Panc1 (cell line): ENCODE measurements around the gene PTPRN. TPM values are rescaled to one million over a fixed set of nuclear protein-coding genes. Genes with fewer than 3 reads are reported as not detected.
A peak's percentile ranks its signal among the peaks of the same experiment; 100 is the strongest.

Source experiments
- ATAC-seq: fragments of 200-7000 bp; cut with Tn5 transposase; 2 replicates; pipeline ENCODE4 v1.9.1; 2020; ENCODE audit warnings: mild to moderate bottlenecking, moderate library complexity
- BruUV-seq: library from RNA; stranded (reverse); fragments of 400-500 nt; replicated peaks from 2 replicates; lab custom pipeline; 2021; lab: Mats Ljungman, UMichigan
- CTCF ChIA-PET: fragments of 300-600 bp; sonication (Branson Sonifier 250); formaldehyde crosslinking; loops from one replicate; lab custom pipeline; 2022; ENCODE audit warnings: antibody characterized with exemption; lab: Charles Lee
- POLR2A ChIA-PET: fragments of 300-600 bp; sonication (Branson Sonifier 250); formaldehyde crosslinking; loops from one replicate; lab custom pipeline; 2022; ENCODE audit warnings: antibody characterized with exemption; lab: Charles Lee
- DNase-seq: peaks from one replicate; pipeline ENCODE4 v3.0.0-alpha.2; 2010; ENCODE audit warnings: low read depth, low spot score
- H3K27ac ChIP-seq: 2 replicates; pipeline ENCODE4 v1.5.1; 2011; ENCODE audit warnings: mild to moderate bottlenecking, low read length, inconsistent platforms
- H3K27me3 ChIP-seq: fragments of 200-500 bp; sonication (Bioruptor generic); 2 replicates; pipeline ENCODE4 v1.6.0; 2014; ENCODE audit warnings: low read length, inconsistent platforms; ENCODE audit not compliant: control insufficient read depth, insufficient read depth
- H3K36me3 ChIP-seq: fragments of 200-500 bp; sonication (Bioruptor generic); 2 replicates; pipeline ENCODE4 v1.5.1; 2014; ENCODE audit warnings: inconsistent platforms, mild to moderate bottlenecking, low read length, moderate library complexity; ENCODE audit not compliant: control insufficient read depth, insufficient read depth
- H3K4me1 ChIP-seq: 2 replicates; pipeline ENCODE4 v1.5.1; 2011; ENCODE audit warnings: inconsistent platforms, mild to moderate bottlenecking, low read length, moderate library complexity; ENCODE audit not compliant: control insufficient read depth, insufficient read depth
- H3K4me3 ChIP-seq, 2 experiments: 2 replicates each; pipeline ENCODE4 v1.5.1; 2011 to 2012; ENCODE audit warnings: low read depth in 2 of 2, low read length in 2 of 2, mild to moderate bottlenecking in 2 of 2, inconsistent platforms in 1 of 2, moderate library complexity in 1 of 2
- H3K9me3 ChIP-seq: fragments of 200-500 bp; sonication (Bioruptor generic); 2 replicates; pipeline ENCODE4 v1.5.1; 2014; ENCODE audit warnings: low read depth, mild to moderate bottlenecking, inconsistent platforms, low read length, moderate library complexity; ENCODE audit not compliant: control insufficient read depth, insufficient read depth
- CTCF ChIP-seq: fragments of 450-650 bp; IDR thresholded peaks from 2 replicates; pipeline ENCODE4 v1.5.1; 2017; ENCODE audit warnings: mild to moderate bottlenecking
- REST ChIP-seq, 2 experiments: IDR thresholded peaks; 2 replicates each; pipeline ENCODE4 v1.6.1; 2011 to 2012; ENCODE audit warnings: low read depth in 2 of 2, control low read depth in 1 of 2, low read length in 1 of 2, mild to moderate bottlenecking in 1 of 2, moderate library complexity in 1 of 2; ENCODE audit not compliant: insufficient read depth in 1 of 2
- SIN3A ChIP-seq: IDR thresholded peaks from 2 replicates; pipeline ENCODE4 v1.6.1; 2012; ENCODE audit warnings: low read depth, mild to moderate bottlenecking, low read length, moderate library complexity, borderline replicate concordance; ENCODE audit not compliant: insufficient read depth
- TCF7L2 ChIP-seq: IDR thresholded peaks from 2 replicates; pipeline ENCODE4 v1.6.1; 2011; ENCODE audit warnings: mild to moderate bottlenecking, low read depth, low read length, inconsistent platforms
- in situ Hi-C: cut with HindIII; loops from 2 replicates; pipeline ENCODE4 v1.10.0; 2016; ENCODE audit warnings: low sequenced_read_pairs, low pct_unique_long_range_greater_than_20kb
- intact Hi-C: fragments of 100-400 bp; cut with micrococcal nuclease; formaldehyde crosslinking; loops from one replicate; pipeline ENCODE4 v1.10.0; 2022; ENCODE audit not compliant: unreplicated experiment
- total RNA-seq: library from RNA; stranded (reverse); gene quantifications from one replicate; pipeline ENCODE4 v1.2.1, GENCODE V29; 2021; ENCODE audit not compliant: unreplicated experiment

Gene PTPRN
- total RNA-seq, 1 experiment from 2014 or later: not detected

- Histone ChIP-seq H3K9me3 (no peaks in the 10 kb centered on the region), H3K27me3 (no peaks in the 10 kb centered on the region), H3K4me3 (no peak overlapping the region), H3K36me3 (no peaks in the 10 kb centered on the region), H3K4me1 (peaks cover 33% of the 10 kb centered on the region), H3K27ac (peak overlapping the region; percentile 75)
- peak; percentile 52 for ATAC-seq
- intact Hi-C loops (no loop called here), in situ Hi-C loops (no loop called here)
- peak; percentile 60 for DNase-seq
- POLR2A ChIA-PET: interaction anchor here (0.5 kb wide), 2 partner anchors 17 to 22 kb away, joined by 4 to 5 read pairs; partner anchors contain the start of gene TUBA4B
- BruUV-seq: no TSS peak
- TF ChIP-seq TCF7L2 (0 out of 2 replicates have a peak, but pooled peaks have one; percentile 24), REST (IDR thresholded peaks at IDR 0.05; ENCODE audit: insufficient read depth in 1 of 2, low read depth in 2 of 2, low read length in 1 of 2) (no peak)
- CTCF ChIA-PET: interaction anchor here (1.2 kb wide), 1 partner anchor 27 kb away, joined by 5 read pairs; no protein-coding TSS in a partner anchor
These were observed 34.8 kb downstream of the PTPRN start for GRCh38 chr2:219274361-219274921.

- no peak for TF ChIP-seq CTCF
- TF ChIP-seq REST (IDR thresholded peaks at IDR 0.05; ENCODE audit: insufficient read depth in 1 of 2, low read depth in 2 of 2, low read length in 1 of 2): no peak
- TF ChIP-seq SIN3A: no peak
- no peak for TF ChIP-seq TCF7L2
- BruUV-seq: no TSS peak
- no peaks in the 10 kb centered on the region for H3K9me3 ChIP-seq
- ChIA-PET CTCF (interaction anchor here (1.2 kb wide), 1 partner anchor 28 kb away, joined by 5 read pairs; no protein-coding TSS in a partner anchor), POLR2A (interaction anchor here (0.5 kb wide), 1 partner anchor 21 kb away, joined by 5 read pairs; the partner anchor contains the start of gene TUBA4B)
- peak overlapping the region; percentile 75 for H3K27ac ChIP-seq
- DNase-seq (no peak), ATAC-seq (peak; percentile 68)
- in situ Hi-C loops: no loop called here
- peaks cover 33% of the 10 kb centered on the region for H3K4me1 ChIP-seq
- no peaks in the 10 kb centered on the region for H3K27me3 ChIP-seq
- H3K4me3 ChIP-seq: no peak overlapping the region
- intact Hi-C loops: no loop called here
- H3K36me3 ChIP-seq: no peaks in the 10 kb centered on the region
These were observed 35.3 kb downstream of the PTPRN start for GRCh38 chr2:219273937-219274336.
